B cell (primary cell): ENCODE data around the gene CEP41. TPM values are rescaled to one million over a fixed set of nuclear protein-coding genes. Genes with fewer than 3 reads are reported as not detected.

Source experiments
- ATAC-seq: fragments of 200-7000 bp; cut with Tn5 transposase; one replicate; pipeline ENCODE4 v1.10.0; 2021; ENCODE audit warnings: low read depth, mild to moderate bottlenecking, moderate number of reproducible peaks, moderate library complexity
- CTCF ChIA-PET: fragments of 350-600 bp; sonication (Branson Sonifier 250); formaldehyde crosslinking; loops from one replicate; lab custom pipeline; 2021; ENCODE audit warnings: antibody characterized with exemption, inconsistent platforms; lab: Charles Lee
- POLR2A ChIA-PET: fragments of 350-600 bp; sonication (Branson Sonifier 250); formaldehyde crosslinking; loops from one replicate; lab custom pipeline; 2021; ENCODE audit warnings: antibody characterized with exemption; lab: Charles Lee
- DNase-seq: peaks from one replicate; pipeline ENCODE4 v3.0.0; 2013
- H2AFZ ChIP-seq: 2 replicates; pipeline ENCODE4 v1.6.1; 2012; ENCODE audit warnings: mild to moderate bottlenecking, low read depth, low read length; ENCODE audit not compliant: insufficient read depth, poor library complexity, severe bottlenecking
- H3K27ac ChIP-seq, 2 donors: 1 replicate in 1 of 2; 2 replicates in 1 of 2; pipeline ENCODE4 v1.5.1; 2012 to 2013; ENCODE audit warnings: low read length in 2 of 2, mild to moderate bottlenecking in 2 of 2, moderate library complexity in 1 of 2
- H3K27me3 ChIP-seq, 4 experiments: fragments of 200-600 bp in 1 of 4; sonication (generic) in 1 of 4; replicated peaks in 1 of 4; 1 replicate in 2 of 4; 2 replicates in 2 of 4; pipeline versions ENCODE4 v1.6.1 to v1.7.0; 2013 to 2016; ENCODE audit warnings: low read length in 3 of 4, mild to moderate bottlenecking in 2 of 4, mixed read lengths in 1 of 4, moderate library complexity in 1 of 4; ENCODE audit not compliant: insufficient read depth in 4 of 4, control insufficient read depth in 3 of 4; ENCODE audit errors: control extremely low read depth in 1 of 4
- H3K36me3 ChIP-seq, 2 experiments: replicated peaks in 1 of 2; 1 replicate in 1 of 2; 2 replicates in 1 of 2; pipeline versions ENCODE4 v1.6.1 to v1.7.1; 2013; ENCODE audit warnings: low read length in 1 of 2; ENCODE audit not compliant: insufficient read depth in 2 of 2, control insufficient read depth in 1 of 2; ENCODE audit errors: control extremely low read depth in 1 of 2, extremely low read depth in 1 of 2
- H3K4me1 ChIP-seq, 2 donors: fragments of 200-600 bp in 1 of 2; sonication (generic) in 1 of 2; 1 replicate in 1 of 2; 2 replicates in 1 of 2; pipeline versions ENCODE4 v1.5.1 to v1.6.1; 2013 to 2017; ENCODE audit warnings: low read length in 2 of 2; ENCODE audit not compliant: control insufficient read depth in 2 of 2, insufficient read depth in 2 of 2
- H3K4me2 ChIP-seq: replicated peaks from 2 replicates; pipeline ENCODE3; 2012; ENCODE audit warnings: mild to moderate bottlenecking, low read depth, low read length; ENCODE audit not compliant: poor library complexity, severe bottlenecking
- H3K4me3 ChIP-seq, 5 experiments: fragments of 200-600 bp in 1 of 5; sonication (generic) in 1 of 5; 1 replicate in 3 of 5; 2 replicates in 2 of 5; pipeline versions ENCODE4 v1.5.1 to v1.7.0; 2011 to 2016; ENCODE audit warnings: low read length in 4 of 5, mild to moderate bottlenecking in 4 of 5, low read depth in 2 of 5, control low read depth in 1 of 5, moderate library complexity in 1 of 5; ENCODE audit not compliant: insufficient read depth in 1 of 5; ENCODE audit errors: control extremely low read depth in 1 of 5, extremely low read depth in 1 of 5
- H3K79me2 ChIP-seq: fragments of 200-600 bp; sonication (generic); one replicate; pipeline ENCODE4 v1.6.0; 2016; ENCODE audit warnings: low read length; ENCODE audit not compliant: control insufficient read depth, insufficient read depth
- H3K9ac ChIP-seq: fragments of 200-600 bp; sonication (generic); 2 replicates; pipeline ENCODE4 v1.6.1; 2017; ENCODE audit warnings: mild to moderate bottlenecking, low read length, moderate library complexity
- H3K9me3 ChIP-seq, 3 donors: one replicate each; pipeline versions ENCODE4 v1.6.1 to v1.7.1; 2013; ENCODE audit warnings: low read length in 2 of 3; ENCODE audit not compliant: control insufficient read depth in 2 of 3, insufficient read depth in 1 of 3; ENCODE audit errors: control extremely low read depth in 1 of 3
- H4K20me1 ChIP-seq: 2 replicates; pipeline ENCODE4 v1.6.0; 2012; ENCODE audit warnings: mild to moderate bottlenecking, low read length; ENCODE audit not compliant: insufficient read depth, control insufficient read depth, poor library complexity, severe bottlenecking
- H3K27ac Mint-ChIP-seq: one replicate; pipeline ENCODE4 v1.8.0; 2021; ENCODE audit warnings: mixed read lengths
- H3K27me3 Mint-ChIP-seq: one replicate; pipeline ENCODE4 v1.8.0; 2021; ENCODE audit warnings: mixed read lengths
- H3K4me1 Mint-ChIP-seq: one replicate; pipeline ENCODE4 v1.8.0; 2021; ENCODE audit warnings: mixed read lengths
- H3K4me3 Mint-ChIP-seq: one replicate; pipeline ENCODE4 v1.8.0; 2021; ENCODE audit warnings: mixed read lengths
- H3K9me3 Mint-ChIP-seq: one replicate; pipeline ENCODE4 v1.8.0; 2022; ENCODE audit warnings: mixed read lengths; ENCODE audit not compliant: insufficient read depth
- CTCF ChIP-seq: fragments of 200-600 bp; IDR thresholded peaks from one replicate; pipeline ENCODE4 v1.8.0; 2022; ENCODE audit warnings: antibody characterized with exemption, mild to moderate bottlenecking
- EZH2 ChIP-seq: IDR thresholded peaks from 2 replicates; pipeline ENCODE4 v1.6.1; 2012; ENCODE audit warnings: borderline replicate concordance, low read depth, mild to moderate bottlenecking, moderate library complexity, low read length; ENCODE audit not compliant: insufficient read depth, poor library complexity, severe bottlenecking
- WGBS: methylation state at CpG from one replicate; pipeline ENCODE4 v1.1.5; 2013; ENCODE audit warnings: missing lambda C conversion rate; ENCODE audit not compliant: insufficient coverage; 5-methylcytosine and 5-hydroxymethylcytosine counted together
- intact Hi-C: fragments of 100-400 bp; cut with micrococcal nuclease; formaldehyde crosslinking; loops from one replicate; pipeline ENCODE4 v1.10.0; 2022
- polyA plus RNA-seq: library from polyadenylated mRNA; depleted of rRNA; stranded (reverse); fragments of >200 nt; gene quantifications from 2 replicates; pipeline ENCODE4 v1.2.3, GENCODE V29; 2012
- total RNA-seq, 2 donors: library from RNA; stranded (reverse); fragments of 120-200 nt in 1 of 2; gene quantifications; 1 replicate in 1 of 2; 2 replicates in 1 of 2; pipeline versions ENCODE4 v1.2.3 to v1.2.4, GENCODE V29; 2013 to 2022

CEP41 gene
- total and polyA plus RNA-seq, 2 donors (not counting 1 experiment from before 2014, with no cell fraction given): 3.4 to 5.9 TPM

- H3K9ac ChIP-seq: no peak overlapping the region
- H3K9me3 ChIP-seq: no peaks in the 10 kb centered on the region
- H4K20me1 ChIP-seq: no peaks in the 10 kb centered on the region
- no peaks in the 10 kb centered on the region for H3K27me3 Mint-ChIP-seq
- DNase-seq: no peak
- H3K4me1 ChIP-seq: no peaks in the 10 kb centered on the region
- H3K79me2 ChIP-seq: no peaks in the 10 kb centered on the region
- H3K4me2 ChIP-seq: no peak overlapping the region
- no peaks in the 10 kb centered on the region for H3K4me1 Mint-ChIP-seq
- intact Hi-C loops: no loop called here
- no peak overlapping the region for H3K4me3 Mint-ChIP-seq
- H2AFZ ChIP-seq: no peak overlapping the region
- WGBS: no CpG with 5 or more reads among the region's 3 CpGs
- no peak overlapping the region for H3K27ac Mint-ChIP-seq
- no peak for ATAC-seq
- H3K4me3 ChIP-seq: no peak overlapping the region
- no peaks in the 10 kb centered on the region for H3K27me3 ChIP-seq
- ChIA-PET CTCF (no interaction called here), POLR2A (no interaction called here)
- H3K27ac ChIP-seq: no peak overlapping the region
- no peaks in the 10 kb centered on the region for H3K36me3 ChIP-seq
- TF ChIP-seq EZH2 (no peak), CTCF (no peak)
- no peaks in the 10 kb centered on the region for H3K9me3 Mint-ChIP-seq
Observed at GRCh38 chr7:130409067-130409711, 31.6 kb downstream of the CEP41 start.

- intact Hi-C loops: no loop called here
- no peak for ATAC-seq
- POLR2A ChIA-PET: no interaction called here
Observed at GRCh38 chr7:130405003-130405402, 35.8 kb downstream of the CEP41 start.

More at GRCh38 chr7:130405003-130405402, 35.8 kb downstream of the CEP41 start:
- Mint-ChIP-seq H3K4me1 (no peaks in the 10 kb centered on the region), H3K9me3 (no peaks in the 10 kb centered on the region), H3K27ac (no peak overlapping the region), H3K27me3 (no peaks in the 10 kb centered on the region), H3K4me3 (no peak overlapping the region)
- Histone ChIP-seq H3K9me3 (no peaks in the 10 kb centered on the region), H3K27ac (no peak overlapping the region), H3K4me2 (no peak overlapping the region), H3K79me2 (no peaks in the 10 kb centered on the region), H4K20me1 (no peaks in the 10 kb centered on the region), H3K36me3 (peaks cover 3% of the 10 kb centered on the region in 2 experiments), H3K4me1 (no peaks in the 10 kb centered on the region), H2AFZ (no peak overlapping the region), H3K4me3 (no peak overlapping the region), H3K9ac (no peak overlapping the region), H3K27me3 (no peaks in the 10 kb centered on the region)
- CTCF ChIA-PET: no interaction called here
- no CpG with 5 or more reads among the region's 2 CpGs for WGBS
- no peak for DNase-seq
- TF ChIP-seq EZH2: no peak
- TF ChIP-seq CTCF: no peak
